HepG2 (cell line): ENCODE measurements around the gene IGFLR1. TPM values are rescaled to one million over a fixed set of nuclear protein-coding genes. Genes with fewer than 3 reads are reported as not detected.

ENCODE experiments used
- CREM ChIP-seq, 2 experiments: sonication (generic) in 1 of 2; formaldehyde crosslinking in 1 of 2; IDR thresholded peaks; 2 replicates each; pipeline versions ENCODE4 v1.4.0 to v1.6.1; 2016 to 2020; ENCODE audit warnings: antibody characterized with exemption in 1 of 2, mild to moderate bottlenecking in 1 of 2, missing genetic modification reagents in 1 of 2
- FOXP4 ChIP-seq: sonication (generic); formaldehyde crosslinking; IDR thresholded peaks from 2 replicates; pipeline ENCODE4 v1.4.0; 2020; ENCODE audit warnings: missing genetic modification reagents
- LCORL ChIP-seq, 2 experiments: fragments of 450-650 bp in 1 of 2; sonication (generic) in 1 of 2; formaldehyde crosslinking in 1 of 2; IDR thresholded peaks; 2 replicates each; pipeline versions ENCODE4 v1.5.0 to v1.6.1; 2017 to 2020; ENCODE audit warnings: antibody characterized with exemption in 1 of 2, missing genetic modification reagents in 1 of 2
- MEF2D ChIP-seq: sonication (generic); formaldehyde crosslinking; IDR thresholded peaks from 2 replicates; pipeline ENCODE4 v1.5.1; 2020; ENCODE audit warnings: mild to moderate bottlenecking, missing genetic modification reagents
- MXI1 ChIP-seq: IDR thresholded peaks from 3 replicates; pipeline ENCODE4 v1.6.1; 2012; ENCODE audit warnings: low read depth, low read length, inconsistent platforms, borderline replicate concordance
- REL ChIP-seq: sonication (generic); formaldehyde crosslinking; conservative IDR thresholded peaks from 2 replicates; pipeline ENCODE4 v1.8.0; 2022; ENCODE audit warnings: mild to moderate bottlenecking, missing genetic modification reagents, moderate library complexity
- SALL2 ChIP-seq: sonication (generic); formaldehyde crosslinking; IDR thresholded peaks from 2 replicates; pipeline ENCODE4 v1.8.1; 2023; ENCODE audit warnings: mild to moderate bottlenecking, missing genetic modification reagents, inconsistent platforms
- SMYD3 ChIP-seq: sonication (generic); formaldehyde crosslinking; IDR thresholded peaks from 2 replicates; pipeline ENCODE4 v1.8.1; 2023; ENCODE audit warnings: mild to moderate bottlenecking, missing genetic modification reagents
- TP53 ChIP-seq: sonication (generic); formaldehyde crosslinking; conservative IDR thresholded peaks from 2 replicates; pipeline ENCODE4 v1.4.0; 2020; ENCODE audit warnings: missing genetic modification reagents
- UBTF ChIP-seq: sonication (generic); formaldehyde crosslinking; IDR thresholded peaks from 2 replicates; pipeline ENCODE4 v1.4.0; 2020; ENCODE audit warnings: mild to moderate bottlenecking, missing genetic modification reagents
- ZBTB38 ChIP-seq: sonication (generic); formaldehyde crosslinking; IDR thresholded peaks from 2 replicates; pipeline ENCODE4 v1.5.1; 2020; ENCODE audit warnings: mild to moderate bottlenecking, missing genetic modification reagents
- ZFP82 ChIP-seq: sonication (generic); formaldehyde crosslinking; IDR thresholded peaks from 2 replicates; pipeline ENCODE4 v1.5.1; 2020; ENCODE audit warnings: mild to moderate bottlenecking, missing genetic modification reagents, borderline replicate concordance
- ZNF136 ChIP-seq: sonication (generic); formaldehyde crosslinking; IDR thresholded peaks from 2 replicates; pipeline ENCODE4 v1.8.1; 2022; ENCODE audit warnings: low read depth, mild to moderate bottlenecking, moderate library complexity, missing genetic modification reagents
- ZNF20 ChIP-seq: sonication (generic); formaldehyde crosslinking; IDR thresholded peaks from 2 replicates; pipeline ENCODE4 v1.4.0; 2020; ENCODE audit warnings: mild to moderate bottlenecking, moderate library complexity, missing genetic modification reagents
- ZNF350 ChIP-seq: sonication (generic); formaldehyde crosslinking; IDR thresholded peaks from 2 replicates; pipeline ENCODE4 v1.4.0; 2020; ENCODE audit warnings: mild to moderate bottlenecking, low read depth, missing genetic modification reagents, borderline replicate concordance
- ZNF547 ChIP-seq: sonication (generic); formaldehyde crosslinking; IDR thresholded peaks from 2 replicates; pipeline ENCODE4 v1.5.1; 2020; ENCODE audit warnings: mild to moderate bottlenecking, missing genetic modification reagents
- ZNF558 ChIP-seq: sonication (generic); formaldehyde crosslinking; IDR thresholded peaks from 2 replicates; pipeline ENCODE4 v1.9.0; 2022; ENCODE audit warnings: mild to moderate bottlenecking, missing genetic modification reagents, borderline replicate concordance
- ZNF598 ChIP-seq: sonication (generic); formaldehyde crosslinking; IDR thresholded peaks from 2 replicates; pipeline ENCODE4 v1.5.1; 2020; ENCODE audit warnings: mild to moderate bottlenecking, missing genetic modification reagents, borderline replicate concordance
- ZNF678 ChIP-seq: sonication (generic); formaldehyde crosslinking; IDR thresholded peaks from 2 replicates; pipeline ENCODE4 v1.4.0; 2020; ENCODE audit warnings: mild to moderate bottlenecking, missing genetic modification reagents
- polyA plus RNA-seq, 8 experiments: library from polyadenylated mRNA; depleted of rRNA in 3 of 8; stranded (reverse) in 7 of 8; unstranded in 1 of 8; fragments of >200 nt; fragmentation: Illumina TruSeq in 4 of 8; extraction: Trizol in 4 of 8; gene quantifications; 2 replicates each; pipeline versions ENCODE4 v1.2.1 to v1.2.3, GENCODE V29; 2011 to 2016; ENCODE audit warnings: low read depth in 4 of 8, missing spikeins in 1 of 8, mixed read lengths in 1 of 8; ENCODE audit not compliant: insufficient read depth in 1 of 8
- total RNA-seq, 5 experiments: library from RNA; depleted of rRNA; stranded (reverse); fragments of >200 nt; fragmentation: Illumina TruSeq; extraction: Trizol; gene quantifications; 2 replicates each; pipeline ENCODE4 v1.2.3, GENCODE V29; 2016; ENCODE audit warnings: low read depth in 1 of 5
- TF ChIP-seq, protein P1 (sequence below): IDR thresholded peaks from 2 replicates; pipeline ENCODE4 v1.6.1; 2016; ENCODE audit warnings: missing compliant biosample characterization, missing genetic modification reagents, borderline replicate concordance
- TF ChIP-seq, protein P2 (sequence below): IDR thresholded peaks from 2 replicates; pipeline ENCODE4 v1.6.1; 2018; ENCODE audit warnings: missing genetic modification reagents, mild to moderate bottlenecking, missing compliant biosample characterization

Gene IGFLR1
- total and polyA plus RNA-seq, 2 of the 13 experiments (the other 11 are each of a cell fraction or from before 2014, with no cell fraction given) = 5.4 to 8.9 TPM

DNA sequence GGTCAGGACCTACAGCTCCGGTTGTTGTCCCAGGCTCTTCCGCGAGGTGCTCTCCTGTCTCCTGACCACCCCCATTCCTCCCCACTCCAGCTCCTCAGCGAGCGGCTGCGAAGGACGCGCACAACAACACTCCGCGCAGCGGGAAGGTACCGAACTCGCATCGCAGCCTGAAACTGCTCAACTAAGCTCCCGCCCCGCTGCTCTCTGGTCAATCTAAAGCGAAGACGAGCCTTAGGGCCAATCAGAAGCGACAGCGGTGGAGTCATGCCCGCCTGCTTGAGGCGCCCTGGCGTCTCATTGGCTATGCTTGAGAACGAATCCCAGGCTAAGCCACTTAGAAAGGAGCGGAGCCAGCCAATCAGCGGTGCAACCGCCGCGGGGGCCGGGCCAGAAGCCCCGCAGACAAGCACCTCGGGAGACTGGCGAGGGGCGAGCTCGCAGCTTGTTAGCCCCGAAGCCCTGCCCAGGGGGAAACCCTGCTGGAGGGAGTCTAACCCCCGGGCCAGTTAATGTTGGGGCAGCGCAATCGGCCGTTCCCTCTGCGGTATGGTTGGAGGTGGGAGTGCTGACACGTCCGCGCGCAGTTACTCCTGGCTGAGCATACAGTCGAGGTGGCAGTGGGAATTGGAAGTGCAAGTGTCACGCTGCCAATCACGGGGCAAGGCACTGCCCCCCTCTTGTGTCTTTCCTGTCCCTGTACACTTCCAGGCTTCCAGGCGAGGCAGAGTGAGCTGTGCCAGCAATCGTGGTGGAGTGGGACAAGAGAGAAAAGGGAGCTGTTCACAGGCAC, 39.8 kb downstream of the IGFLR1 start (continued):
- TF ChIP-seq FOXP4 (CRISPR knock-in tag) = 0 out of 2 replicates have a peak, but pooled peaks have one; percentile 28
- no peak for TF ChIP-seq ZFP82 (CRISPR knock-in tag)
- TF ChIP-seq, protein P1, sequence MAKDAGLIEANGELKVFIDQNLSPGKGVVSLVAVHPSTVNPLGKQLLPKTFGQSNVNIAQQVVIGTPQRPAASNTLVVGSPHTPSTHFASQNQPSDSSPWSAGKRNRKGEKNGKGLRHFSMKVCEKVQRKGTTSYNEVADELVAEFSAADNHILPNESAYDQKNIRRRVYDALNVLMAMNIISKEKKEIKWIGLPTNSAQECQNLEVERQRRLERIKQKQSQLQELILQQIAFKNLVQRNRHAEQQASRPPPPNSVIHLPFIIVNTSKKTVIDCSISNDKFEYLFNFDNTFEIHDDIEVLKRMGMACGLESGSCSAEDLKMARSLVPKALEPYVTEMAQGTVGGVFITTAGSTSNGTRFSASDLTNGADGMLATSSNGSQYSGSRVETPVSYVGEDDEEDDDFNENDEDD (CRISPR knock-in tag) = peak; percentile 69; the same call in 1 of the 2 replicates
- 0 out of 2 replicates have a peak, but pooled peaks have one; percentile 28 for TF ChIP-seq ZNF678 (CRISPR knock-in tag)
- 0 out of 3 replicates have a peak, but pooled peaks have one; percentile 11 for TF ChIP-seq MXI1
- TF ChIP-seq ZNF558 = 0 out of 2 replicates have a peak, but pooled peaks have one; percentile 64
- TF ChIP-seq TP53 (CRISPR knock-in tag) = no peak
- TF ChIP-seq REL = 0 out of 2 replicates have a peak, but pooled peaks have one; percentile 53
- TF ChIP-seq SMYD3 (CRISPR knock-in tag) = 0 out of 2 replicates have a peak, but pooled peaks have one; percentile 50
- TF ChIP-seq CREM (IDR thresholded peaks at IDR 0.05) = peak; percentile 60; the same call in 1 of the 2 replicates
- no peak for TF ChIP-seq CREM (CRISPR knock-in tag; IDR thresholded peaks at IDR 0.05)
- TF ChIP-seq MEF2D (CRISPR knock-in tag) = 0 out of 2 replicates have a peak, but pooled peaks have one; percentile 1
- TF ChIP-seq ZNF350 (CRISPR knock-in tag) = peak; percentile 33; the same call in 1 of the 2 replicates
- no peak for TF ChIP-seq ZNF20 (CRISPR knock-in tag)
- TF ChIP-seq ZNF598 = 0 out of 2 replicates have a peak, but pooled peaks have one; percentile 49
- no peak for TF ChIP-seq ZBTB38 (CRISPR knock-in tag)
- TF ChIP-seq SALL2 (CRISPR knock-in tag) = 0 out of 2 replicates have a peak, but pooled peaks have one; percentile 54
- TF ChIP-seq ZNF136 = peak; percentile 70; the same call in 1 of the 2 replicates
- TF ChIP-seq, protein P2, sequence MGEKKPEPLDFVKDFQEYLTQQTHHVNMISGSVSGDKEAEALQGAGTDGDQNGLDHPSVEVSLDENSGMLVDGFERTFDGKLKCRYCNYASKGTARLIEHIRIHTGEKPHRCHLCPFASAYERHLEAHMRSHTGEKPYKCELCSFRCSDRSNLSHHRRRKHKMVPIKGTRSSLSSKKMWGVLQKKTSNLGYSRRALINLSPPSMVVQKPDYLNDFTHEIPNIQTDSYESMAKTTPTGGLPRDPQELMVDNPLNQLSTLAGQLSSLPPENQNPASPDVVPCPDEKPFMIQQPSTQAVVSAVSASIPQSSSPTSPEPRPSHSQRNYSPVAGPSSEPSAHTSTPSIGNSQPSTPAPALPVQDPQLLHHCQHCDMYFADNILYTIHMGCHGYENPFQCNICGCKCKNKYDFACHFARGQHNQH = 0 out of 2 replicates have a peak, but pooled peaks have one; percentile 17
- TF ChIP-seq ZNF547 (CRISPR knock-in tag) = peak; percentile 88
- TF ChIP-seq LCORL (IDR thresholded peaks at IDR 0.05) = no peak
- TF ChIP-seq LCORL (CRISPR knock-in tag; IDR thresholded peaks at IDR 0.05) = peak; percentile 48; the same call in 1 of the 2 replicates
- peak; percentile 55; the same call in 1 of the 2 replicates for TF ChIP-seq UBTF
